Stimulated activated memory B cell treated with anti-CD40 and anti-IgM and Interleukin-4, amounts not matched to agents 10 μg/mL and 1 μg/mL and 100 μg/mL, for 72 hours (primary cell): ENCODE measurements around the gene PRKRIP1.

Experiments
- ATAC-seq: fragments of 150-1000 bp; cut with Tn5 transposase; 2 replicates; pipeline ENCODE4 v1.10.0; 2021
- H3K27ac Mint-ChIP-seq: one replicate; pipeline ENCODE4 v1.8.0; 2022; ENCODE audit warnings: mild to moderate bottlenecking, mixed read lengths
- H3K27me3 Mint-ChIP-seq: one replicate; pipeline ENCODE4 v1.8.0; 2022; ENCODE audit warnings: mixed read lengths
- H3K36me3 Mint-ChIP-seq: one replicate; pipeline ENCODE4 v1.8.0; 2022; ENCODE audit warnings: mixed read lengths
- H3K4me1 Mint-ChIP-seq: one replicate; pipeline ENCODE4 v1.8.0; 2022; ENCODE audit warnings: mixed read lengths
- H3K4me3 Mint-ChIP-seq: one replicate; pipeline ENCODE4 v1.8.0; 2022; ENCODE audit warnings: mild to moderate bottlenecking, moderate library complexity, mixed read lengths
- H3K9me3 Mint-ChIP-seq: one replicate; pipeline ENCODE4 v1.8.0; 2022; ENCODE audit warnings: mixed read lengths

PRKRIP1 gene

DNA sequence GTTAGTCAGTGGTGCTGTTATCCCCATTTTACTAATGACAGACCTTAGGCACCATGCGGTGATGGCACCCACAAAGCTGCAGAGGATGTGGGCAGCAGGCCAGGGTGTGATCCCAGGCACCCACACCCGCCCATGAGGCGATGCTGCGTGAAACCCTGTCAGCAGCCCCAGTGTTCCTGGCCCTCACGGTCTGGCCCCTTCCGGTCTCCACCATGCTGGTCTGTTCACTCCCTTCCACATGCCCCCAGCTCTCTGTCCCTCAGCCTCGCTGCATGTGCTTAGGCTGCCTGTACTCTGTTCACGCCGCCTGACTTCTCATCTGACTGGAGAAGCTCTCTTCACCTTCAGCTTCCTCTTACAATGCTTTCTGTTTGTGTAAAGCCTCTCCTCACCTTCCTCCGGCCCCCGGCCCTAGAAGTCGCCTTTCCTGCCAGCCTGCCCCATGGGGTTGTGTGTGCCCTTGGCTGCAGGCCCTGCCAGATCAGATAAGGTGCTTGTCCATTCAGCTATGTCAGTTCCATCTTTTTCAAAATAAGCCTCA lies 19.6 kb downstream of the PRKRIP1 start:
- peaks cover 72% of the 10 kb centered on the region for H3K4me1 Mint-ChIP-seq
- H3K36me3 Mint-ChIP-seq: peaks cover 48% of the 10 kb centered on the region
- H3K27me3 Mint-ChIP-seq: no peaks in the 10 kb centered on the region
- peak overlapping the region; percentile 96 for H3K27ac Mint-ChIP-seq
- no peaks in the 10 kb centered on the region for H3K9me3 Mint-ChIP-seq
- H3K4me3 Mint-ChIP-seq: peak overlapping the region; percentile 76
- ATAC-seq: peak; percentile 86

DNA sequence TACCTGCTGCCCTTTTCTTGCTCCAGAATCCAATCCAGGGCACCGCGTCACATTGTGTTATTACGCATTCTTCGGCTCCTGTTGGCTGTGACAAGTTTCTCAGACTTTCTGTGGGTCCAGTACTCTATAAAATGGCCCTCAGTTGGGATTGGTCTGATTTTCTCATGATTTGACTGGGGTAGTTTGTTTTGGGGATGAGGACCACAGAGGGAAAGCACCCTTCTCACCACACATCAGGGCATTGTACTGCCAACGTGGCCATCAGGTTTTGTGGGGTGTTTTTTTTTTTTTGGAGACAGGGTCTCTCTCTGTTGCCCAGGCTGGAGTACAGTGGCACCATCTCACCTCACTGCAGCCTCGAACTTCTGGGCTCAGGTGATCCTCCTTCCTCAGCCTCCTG lies 20.2 kb downstream of the PRKRIP1 start:
- H3K9me3 Mint-ChIP-seq: no peaks in the 10 kb centered on the region

DNA sequence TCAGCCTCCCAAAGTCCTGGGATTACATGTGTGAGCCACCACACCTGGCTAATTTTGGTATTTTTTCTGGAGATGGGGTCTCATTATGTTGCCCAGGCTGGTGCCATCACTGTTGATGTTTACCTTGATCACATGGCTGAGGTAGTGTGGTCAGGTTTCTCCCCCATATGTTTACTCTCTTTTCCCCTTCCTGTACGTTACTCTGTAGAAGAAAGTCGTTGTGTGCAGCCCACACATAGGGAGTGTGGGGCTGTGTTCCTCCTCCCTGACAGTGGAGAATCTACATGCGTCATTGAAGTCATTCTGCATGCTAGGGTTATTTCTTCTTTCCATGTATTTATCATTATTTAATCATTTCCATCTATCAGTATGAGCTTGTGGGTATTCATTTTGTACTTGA lies 20.9 kb downstream of the PRKRIP1 start:
- Mint-ChIP-seq H3K27me3 (no peaks in the 10 kb centered on the region), H3K9me3 (no peaks in the 10 kb centered on the region), H3K4me1 (peaks cover 73% of the 10 kb centered on the region), H3K4me3 (no peak overlapping the region), H3K27ac (peak overlapping the region; percentile 96), H3K36me3 (peaks cover 38% of the 10 kb centered on the region)
- ATAC-seq: peak; percentile 49

More for the DNA sequence above, 20.2 kb downstream of the PRKRIP1 start:
- ATAC-seq: peak; percentile 51
- Mint-ChIP-seq H3K36me3 (peaks cover 45% of the 10 kb centered on the region), H3K27ac (peak overlapping the region; percentile 96), H3K4me3 (peak overlapping the region; percentile 76), H3K27me3 (no peaks in the 10 kb centered on the region), H3K4me1 (peaks cover 78% of the 10 kb centered on the region)

DNA sequence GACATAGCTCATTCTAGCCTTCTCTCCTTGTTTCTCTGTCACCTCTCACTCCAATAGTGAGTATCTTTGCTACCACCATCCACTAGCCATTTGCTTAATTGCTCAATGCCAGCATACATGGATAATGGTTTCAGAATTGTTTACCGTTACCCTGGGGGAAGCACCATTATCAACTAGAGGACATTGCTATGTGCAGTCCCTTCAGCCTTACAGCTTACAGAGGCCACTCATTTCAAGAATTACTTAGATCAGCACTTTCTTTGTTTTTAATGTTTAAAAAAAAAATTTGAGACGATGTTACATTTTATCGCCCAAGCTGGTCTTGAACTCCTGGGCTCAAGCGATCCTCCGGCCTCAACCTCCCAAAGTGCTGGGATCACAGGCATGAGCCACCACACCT lies 22.4 kb downstream of the PRKRIP1 start:
- no peak for ATAC-seq
- Mint-ChIP-seq H3K4me1 (peaks cover 66% of the 10 kb centered on the region), H3K36me3 (peaks cover 33% of the 10 kb centered on the region), H3K4me3 (no peak overlapping the region), H3K9me3 (no peaks in the 10 kb centered on the region), H3K27ac (peak overlapping the region; percentile 96), H3K27me3 (no peaks in the 10 kb centered on the region)

DNA sequence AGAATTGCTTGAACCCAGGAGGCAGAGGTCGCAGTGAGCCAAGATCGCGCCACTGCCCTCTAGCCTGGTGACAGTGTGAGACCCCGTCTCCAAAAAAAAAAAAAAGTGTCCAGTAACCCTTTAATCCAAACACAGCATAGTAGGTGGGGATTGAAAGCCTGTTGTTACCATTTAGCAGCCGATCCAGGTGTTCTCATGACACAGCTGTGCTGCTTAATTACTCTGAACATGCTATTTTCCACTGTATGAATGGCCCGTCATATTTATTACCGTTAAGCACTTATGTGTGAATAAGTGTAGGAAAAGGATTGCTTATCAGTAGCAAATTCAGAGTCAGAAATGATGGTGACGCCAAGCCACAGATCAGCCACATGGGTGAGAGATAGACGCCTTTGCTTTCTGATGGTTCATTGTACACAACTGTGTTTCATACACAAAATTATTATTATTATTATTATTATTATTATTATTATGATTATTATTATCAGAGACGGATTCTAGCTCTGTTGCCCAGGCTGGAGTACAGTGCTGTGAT lies 25.6 kb downstream of the PRKRIP1 start:
- Mint-ChIP-seq H3K27me3 (no peaks in the 10 kb centered on the region), H3K36me3 (peaks cover 34% of the 10 kb centered on the region), H3K9me3 (no peaks in the 10 kb centered on the region), H3K4me1 (peaks cover 79% of the 10 kb centered on the region), H3K27ac (peak overlapping the region; percentile 96), H3K4me3 (no peak overlapping the region)
- ATAC-seq: no peak

DNA sequence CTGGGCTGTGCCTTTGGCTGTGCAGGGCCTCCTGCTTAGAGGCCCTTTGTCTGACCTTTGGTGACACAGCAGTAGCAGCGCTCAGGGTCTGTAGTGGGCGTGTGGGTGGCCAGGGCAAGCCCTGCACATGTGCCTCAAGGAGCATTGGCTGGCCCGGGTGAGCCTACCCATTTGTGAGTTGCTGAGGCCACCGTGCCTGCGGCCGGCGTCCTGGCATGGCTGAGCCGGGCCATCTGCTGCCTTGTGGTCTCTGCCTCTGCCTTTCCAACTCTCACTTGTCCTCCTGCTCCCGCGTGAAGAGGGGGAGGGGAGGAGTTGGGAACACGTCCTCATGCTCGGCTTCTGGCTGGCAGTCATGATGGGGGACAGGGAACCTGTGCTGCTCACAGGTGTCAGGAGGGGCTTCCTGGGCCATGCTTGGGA lies 28.0 kb downstream of the PRKRIP1 start:
- Mint-ChIP-seq H3K9me3 (no peaks in the 10 kb centered on the region), H3K27me3 (no peaks in the 10 kb centered on the region), H3K4me3 (peak overlapping the region; percentile 82), H3K36me3 (peaks cover 24% of the 10 kb centered on the region), H3K4me1 (peaks cover 74% of the 10 kb centered on the region), H3K27ac (peak overlapping the region; percentile 100)
- ATAC-seq: no peak

DNA sequence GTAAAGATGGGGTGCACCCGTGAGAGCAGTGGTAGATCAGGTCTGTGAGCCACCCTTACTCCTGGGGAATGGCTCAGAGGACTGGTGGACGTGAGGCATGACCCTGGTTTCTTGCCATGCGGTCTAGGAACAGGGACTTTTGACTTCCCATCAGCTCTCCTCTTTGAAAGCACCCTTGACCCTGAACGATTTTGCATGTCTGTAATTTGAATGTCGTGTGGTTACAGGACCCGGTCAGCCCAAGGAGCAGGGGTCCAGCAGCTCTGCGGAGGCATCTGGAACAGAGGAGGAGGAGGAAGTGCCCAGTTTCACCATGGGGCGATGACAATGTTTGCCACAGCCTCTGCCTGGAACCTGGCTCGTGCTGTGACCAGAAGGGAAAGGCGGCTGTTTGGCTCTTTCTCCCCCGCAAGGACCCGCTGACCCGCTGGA lies 28.6 kb downstream of the PRKRIP1 start:
- peak; percentile 21 for ATAC-seq
- Mint-ChIP-seq H3K27ac (peak overlapping the region; percentile 100), H3K27me3 (no peaks in the 10 kb centered on the region), H3K36me3 (peaks cover 23% of the 10 kb centered on the region), H3K4me3 (peak overlapping the region; percentile 82), H3K4me1 (peaks cover 74% of the 10 kb centered on the region), H3K9me3 (no peaks in the 10 kb centered on the region)

DNA sequence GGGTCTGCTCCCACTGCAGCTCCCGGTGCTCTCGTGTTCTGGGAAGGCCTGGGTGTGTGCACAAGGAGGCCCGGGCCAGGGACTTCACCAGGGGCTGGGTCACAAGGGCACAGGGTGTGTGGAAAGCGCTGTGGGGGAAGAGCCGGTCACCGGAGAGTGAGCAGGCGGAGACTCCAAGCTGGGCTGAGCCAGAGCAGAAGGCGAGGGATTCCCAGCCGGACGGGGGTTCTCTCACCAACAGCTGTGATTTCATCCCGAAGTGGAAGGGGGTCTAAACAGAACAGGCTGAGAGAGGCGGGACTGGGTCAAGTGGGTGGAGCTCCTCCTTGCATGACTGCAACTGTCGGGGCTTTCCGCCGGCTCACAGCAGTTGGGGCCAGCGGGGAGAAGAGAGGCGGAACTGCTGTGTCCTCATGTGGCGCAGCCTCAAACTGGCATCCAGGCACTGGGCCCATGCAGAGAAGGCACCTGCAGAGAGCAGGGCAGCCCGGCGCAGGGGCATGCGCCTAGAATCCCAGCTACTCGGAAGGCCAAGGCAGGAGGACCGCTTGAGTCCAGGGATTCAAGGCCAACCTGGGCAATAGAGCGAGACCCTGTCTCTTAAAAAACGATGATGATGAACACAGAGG lies 29.6 kb downstream of the PRKRIP1 start:
- Mint-ChIP-seq H3K36me3 (peaks cover 21% of the 10 kb centered on the region), H3K4me3 (peak overlapping the region; percentile 82), H3K27me3 (no peaks in the 10 kb centered on the region), H3K4me1 (peaks cover 74% of the 10 kb centered on the region), H3K9me3 (no peaks in the 10 kb centered on the region), H3K27ac (peak overlapping the region; percentile 100)
- ATAC-seq: peak; percentile 91

DNA sequence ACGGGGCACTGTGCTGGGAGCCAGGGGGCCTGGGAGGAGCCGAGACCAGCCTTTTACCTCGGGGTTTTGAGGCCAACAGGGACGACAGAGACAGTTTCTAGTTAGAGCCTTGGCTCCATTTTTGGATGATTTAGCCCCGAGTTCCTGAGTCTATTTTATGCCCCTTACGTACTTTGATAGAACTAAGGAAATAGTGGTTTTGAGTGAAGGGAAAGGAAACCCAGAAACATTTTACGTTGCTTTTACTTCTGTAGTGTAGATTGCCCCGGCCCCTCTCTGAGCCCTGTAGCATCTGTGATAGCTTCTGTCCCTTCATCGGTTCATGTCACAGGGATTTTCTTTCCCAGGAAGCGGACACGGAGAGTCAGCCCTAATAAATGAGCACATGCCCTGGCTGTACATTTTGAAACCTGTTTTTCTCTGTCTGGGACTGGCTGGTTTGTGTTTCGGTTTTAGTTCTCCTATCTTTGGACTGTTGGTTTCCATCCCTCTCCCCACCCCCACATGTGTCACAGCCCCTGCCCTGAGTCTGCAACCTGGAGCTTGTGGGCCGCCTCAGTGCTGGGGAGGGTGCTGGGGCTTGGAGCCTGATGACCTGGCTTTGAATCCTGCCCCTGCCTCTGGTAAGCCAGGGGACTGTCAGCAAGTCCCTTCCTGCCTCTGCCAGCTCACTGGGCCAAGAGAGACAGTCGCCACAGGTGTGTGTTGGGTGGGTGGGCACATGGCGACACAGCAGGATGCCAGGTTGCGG lies 30.3 kb downstream of the PRKRIP1 start:
- peak; percentile 83 for ATAC-seq
- Mint-ChIP-seq H3K9me3 (no peaks in the 10 kb centered on the region), H3K27me3 (no peaks in the 10 kb centered on the region), H3K36me3 (peaks cover 17% of the 10 kb centered on the region), H3K27ac (peak overlapping the region; percentile 100), H3K4me1 (peaks cover 74% of the 10 kb centered on the region), H3K4me3 (peak overlapping the region; percentile 82)

DNA sequence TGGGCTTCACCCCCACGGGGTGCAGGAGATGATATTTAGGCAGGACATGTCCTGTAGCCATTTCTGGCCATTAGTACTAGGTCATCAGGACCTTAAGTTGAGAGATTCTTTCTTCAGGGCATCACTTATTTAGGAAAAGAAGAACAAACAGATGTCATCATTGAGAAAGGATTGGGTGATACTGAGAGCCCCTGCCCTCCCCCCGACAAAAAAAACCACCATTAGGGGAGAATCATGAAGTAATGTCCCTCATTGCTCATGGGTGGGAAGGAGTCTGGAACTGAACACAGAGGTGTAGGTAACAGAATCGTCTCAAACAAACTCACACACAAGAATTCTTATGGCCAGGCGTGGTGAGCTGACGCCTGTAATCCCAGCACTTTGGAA lies 30.8 kb downstream of the PRKRIP1 start:
- Mint-ChIP-seq H3K4me1 (peaks cover 78% of the 10 kb centered on the region), H3K9me3 (no peaks in the 10 kb centered on the region), H3K27ac (peak overlapping the region; percentile 100), H3K36me3 (peaks cover 17% of the 10 kb centered on the region), H3K27me3 (no peaks in the 10 kb centered on the region), H3K4me3 (peak overlapping the region; percentile 82)
- ATAC-seq: no peak

DNA sequence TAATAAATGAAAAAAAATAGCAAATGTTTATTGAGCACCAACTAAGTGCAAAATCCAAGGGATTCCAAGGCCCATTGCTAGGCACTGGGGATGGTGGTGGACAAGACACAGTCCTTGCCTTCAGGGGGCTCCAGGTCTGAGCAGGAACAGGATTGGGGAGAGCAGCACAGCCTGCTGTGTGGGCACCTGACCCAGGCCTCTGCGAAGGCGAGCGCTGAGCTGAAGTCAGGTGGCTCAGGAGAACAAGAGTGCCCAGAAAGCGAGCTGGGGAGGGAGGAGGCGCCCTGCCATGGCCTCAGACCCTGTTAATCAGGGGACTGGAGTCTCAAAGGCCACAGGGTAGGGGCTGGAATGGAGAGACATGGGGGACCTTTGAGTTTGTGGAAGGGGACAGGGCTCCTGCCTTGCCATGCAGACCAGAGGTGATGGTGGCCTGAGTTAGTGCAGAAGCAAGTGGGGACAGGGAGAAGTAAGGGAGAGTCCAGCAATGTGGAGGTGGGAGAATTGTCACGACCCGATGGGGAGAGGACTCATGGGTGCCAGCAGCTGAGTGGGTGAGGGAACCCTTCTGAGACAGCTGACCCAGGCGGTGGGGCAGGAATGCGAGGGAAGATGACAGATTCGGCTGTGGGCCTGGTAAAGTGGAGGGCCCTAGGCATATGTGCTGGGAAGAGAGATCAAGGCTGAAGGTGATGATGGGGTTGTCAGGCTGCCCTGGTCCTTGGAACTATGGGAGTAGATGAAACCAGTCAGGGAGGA lies 33.2 kb downstream of the PRKRIP1 start:
- H3K27me3 Mint-ChIP-seq: no peaks in the 10 kb centered on the region
- no peak for ATAC-seq
- peak overlapping the region; percentile 47 for H3K4me3 Mint-ChIP-seq
- peaks cover 74% of the 10 kb centered on the region for H3K4me1 Mint-ChIP-seq
- H3K9me3 Mint-ChIP-seq: no peaks in the 10 kb centered on the region
- H3K27ac Mint-ChIP-seq: peak overlapping the region; percentile 100
- H3K36me3 Mint-ChIP-seq: peaks cover 14% of the 10 kb centered on the region

DNA sequence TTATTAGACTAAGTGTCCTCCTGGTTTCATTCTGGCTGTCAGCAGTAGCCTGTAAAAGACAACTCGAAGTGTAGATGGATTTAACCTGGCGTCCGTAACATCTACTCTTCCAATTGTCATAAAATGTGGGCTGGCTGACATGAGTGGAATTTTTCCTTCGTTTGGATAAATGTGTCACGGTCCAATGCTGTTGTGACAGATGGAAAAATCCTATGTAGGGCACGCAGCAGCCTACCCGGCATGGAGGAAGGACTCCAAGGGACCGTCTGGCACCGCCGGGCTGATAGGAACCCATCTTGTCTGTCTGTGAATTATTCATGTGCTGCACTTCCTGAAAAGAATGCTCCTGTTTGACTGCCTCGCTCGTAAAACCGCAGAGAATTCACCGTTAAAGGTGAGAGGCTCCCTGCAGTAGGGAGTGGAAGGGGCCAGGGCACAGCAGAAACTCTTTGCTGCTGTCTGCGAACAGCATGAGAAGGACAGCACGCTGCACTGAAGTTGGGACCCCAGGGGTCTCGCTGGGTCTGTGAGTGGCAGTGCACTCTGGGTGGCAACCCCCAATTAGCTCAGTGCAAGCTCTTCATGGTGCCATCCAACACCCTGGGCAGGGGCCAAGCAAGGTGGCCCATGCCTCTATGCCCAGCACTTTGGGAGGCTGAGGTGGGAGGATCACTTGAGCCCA lies 35.6 kb downstream of the PRKRIP1 start:
- Mint-ChIP-seq H3K9me3 (no peaks in the 10 kb centered on the region), H3K27ac (peak overlapping the region; percentile 100), H3K4me3 (peak overlapping the region; percentile 66), H3K36me3 (peaks cover 36% of the 10 kb centered on the region), H3K27me3 (no peaks in the 10 kb centered on the region), H3K4me1 (peaks cover 74% of the 10 kb centered on the region)
- peak; percentile 44 for ATAC-seq

DNA sequence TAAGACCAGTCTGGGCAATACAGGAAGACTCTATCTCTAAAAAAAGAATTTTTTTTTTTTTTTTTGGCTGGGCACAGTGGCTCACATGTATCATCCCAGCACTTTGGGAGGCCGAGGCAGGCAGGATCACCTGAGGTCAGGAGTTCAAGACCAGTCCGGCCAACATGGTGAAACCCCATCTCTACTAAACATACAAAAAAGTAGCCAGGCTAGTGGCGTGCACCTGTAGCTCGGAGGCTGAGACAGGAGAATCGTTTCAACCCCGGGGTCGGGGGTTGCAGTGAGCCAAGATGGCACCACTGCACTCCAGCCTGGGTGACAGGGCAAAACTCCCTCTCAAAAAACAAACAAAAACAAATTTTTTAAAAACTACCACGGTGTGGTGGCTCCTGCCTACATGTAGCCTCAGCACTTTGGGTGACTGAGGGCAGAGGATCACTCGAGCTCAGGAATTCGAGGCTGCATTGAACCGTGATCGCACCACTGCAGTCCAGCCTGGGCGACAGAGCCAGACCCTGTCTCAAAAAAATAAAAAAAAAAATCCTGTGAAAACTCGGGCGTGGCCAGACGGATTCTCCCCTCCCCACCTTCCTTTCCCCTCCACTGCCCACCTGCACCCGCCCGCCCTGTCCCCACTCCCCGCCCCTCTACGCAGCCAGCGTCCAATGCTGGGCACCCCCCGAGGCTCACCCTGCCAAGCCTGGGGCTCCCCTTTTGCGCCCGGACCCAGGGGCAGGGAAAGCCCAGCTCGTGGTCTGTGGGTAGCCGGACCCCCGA lies 36.5 kb downstream of the PRKRIP1 start:
- Mint-ChIP-seq H3K27ac (peak overlapping the region; percentile 100), H3K27me3 (no peaks in the 10 kb centered on the region), H3K9me3 (no peaks in the 10 kb centered on the region), H3K36me3 (peaks cover 39% of the 10 kb centered on the region), H3K4me3 (peak overlapping the region; percentile 78), H3K4me1 (peaks cover 67% of the 10 kb centered on the region)
- ATAC-seq: peak; percentile 75
